ENCODE data around the gene CDC42BPB.
A peak's percentile ranks its signal among the peaks of the same experiment; 100 is the strongest.

The CDC42BPB gene

GRCh38 chr14:103104654-103105452 is 47.5 kb upstream of the CDC42BPB start (continued):
- TF ChIP-seq ZNF121 (tag by site-specific recombination; IDR thresholded peaks at IDR 0.05) (0 out of 2 replicates have a peak, but pooled peaks have one; percentile 37), ZNF518A (tag by site-specific recombination; conservative IDR thresholded peaks at IDR 0.05; ENCODE audit: low read depth) (no peak), ZNF623 (tag by site-specific recombination; IDR thresholded peaks at IDR 0.05) (no peak), GFI1B (tag by site-specific recombination; IDR thresholded peaks at IDR 0.05) (no peak), ZNF585B (tag by site-specific recombination; IDR thresholded peaks at IDR 0.05) (no peak), ZNF510 (tag by site-specific recombination; IDR thresholded peaks at IDR 0.05; ENCODE audit: insufficient replicate concordance) (no peak), ZNF600 (tag by site-specific recombination; IDR thresholded peaks at IDR 0.05) (peak; percentile 99), ZNF529 (tag by site-specific recombination; IDR thresholded peaks at IDR 0.05; ENCODE audit: insufficient replicate concordance) (no peak), TCF7L2 (IDR thresholded peaks at IDR 0.05; ENCODE audit: borderline replicate concordance, low read depth, low read length) (no peak), ZNF777 (tag by site-specific recombination; IDR thresholded peaks at IDR 0.05; ENCODE audit: borderline replicate concordance) (peak; percentile 90; the same call in 1 of the 2 replicates), ZNF426 (tag by site-specific recombination; IDR thresholded peaks at IDR 0.05) (no peak), ZNF776 (tag by site-specific recombination; IDR thresholded peaks at IDR 0.05; ENCODE audit: borderline replicate concordance) (0 out of 2 replicates have a peak, but pooled peaks have one; percentile 58), ZNF596 (tag by site-specific recombination; IDR thresholded peaks at IDR 0.05) (no peak), ZNF132 (tag by site-specific recombination; IDR thresholded peaks at IDR 0.05; ENCODE audit: borderline replicate concordance) (no peak), INSM2 (tag by site-specific recombination; IDR thresholded peaks at IDR 0.05) (peak; percentile 85; the same call in 1 of the 2 replicates), ZNF37A (tag by site-specific recombination; IDR thresholded peaks at IDR 0.05) (no peak), SCRT2 (tag by site-specific recombination; IDR thresholded peaks at IDR 0.05) (peak; percentile 81), ZNF664 (tag by site-specific recombination; IDR thresholded peaks at IDR 0.05) (no peak), ZNF302 (tag by site-specific recombination; IDR thresholded peaks at IDR 0.05; ENCODE audit: low read depth) (no peak; the same call in 1 of the 2 replicates), TRIM28 (IDR thresholded peaks at IDR 0.05; ENCODE audit: borderline replicate concordance, low read length) (no peak), ZNF548 (tag by site-specific recombination; IDR thresholded peaks at IDR 0.05) (peak; percentile 84)
- TF ChIP-seq, protein P1, sequence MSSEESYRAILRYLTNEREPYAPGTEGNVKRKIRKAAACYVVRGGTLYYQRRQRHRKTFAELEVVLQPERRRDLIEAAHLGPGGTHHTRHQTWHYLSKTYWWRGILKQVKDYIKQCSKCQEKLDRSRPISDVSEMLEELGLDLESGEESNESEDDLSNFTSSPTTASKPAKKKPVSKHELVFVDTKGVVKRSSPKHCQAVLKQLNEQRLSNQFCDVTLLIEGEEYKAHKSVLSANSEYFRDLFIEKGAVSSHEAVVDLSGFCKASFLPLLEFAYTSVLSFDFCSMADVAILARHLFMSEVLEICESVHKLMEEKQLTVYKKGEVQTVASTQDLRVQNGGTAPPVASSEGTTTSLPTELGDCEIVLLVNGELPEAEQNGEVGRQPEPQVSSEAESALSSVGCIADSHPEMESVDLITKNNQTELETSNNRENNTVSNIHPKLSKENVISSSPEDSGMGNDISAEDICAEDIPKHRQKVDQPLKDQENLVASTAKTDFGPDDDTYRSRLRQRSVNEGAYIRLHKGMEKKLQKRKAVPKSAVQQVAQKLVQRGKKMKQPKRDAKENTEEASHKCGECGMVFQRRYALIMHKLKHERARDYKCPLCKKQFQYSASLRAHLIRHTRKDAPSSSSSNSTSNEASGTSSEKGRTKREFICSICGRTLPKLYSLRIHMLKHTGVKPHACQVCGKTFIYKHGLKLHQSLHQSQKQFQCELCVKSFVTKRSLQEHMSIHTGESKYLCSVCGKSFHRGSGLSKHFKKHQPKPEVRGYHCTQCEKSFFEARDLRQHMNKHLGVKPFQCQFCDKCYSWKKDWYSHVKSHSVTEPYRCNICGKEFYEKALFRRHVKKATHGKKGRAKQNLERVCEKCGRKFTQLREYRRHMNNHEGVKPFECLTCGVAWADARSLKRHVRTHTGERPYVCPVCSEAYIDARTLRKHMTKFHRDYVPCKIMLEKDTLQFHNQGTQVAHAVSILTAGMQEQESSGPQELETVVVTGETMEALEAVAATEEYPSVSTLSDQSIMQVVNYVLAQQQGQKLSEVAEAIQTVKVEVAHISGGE (tag by site-specific recombination; conservative IDR thresholded peaks at IDR 0.05; ENCODE audit: low read depth) = no peak
- TF ChIP-seq, protein P2, sequence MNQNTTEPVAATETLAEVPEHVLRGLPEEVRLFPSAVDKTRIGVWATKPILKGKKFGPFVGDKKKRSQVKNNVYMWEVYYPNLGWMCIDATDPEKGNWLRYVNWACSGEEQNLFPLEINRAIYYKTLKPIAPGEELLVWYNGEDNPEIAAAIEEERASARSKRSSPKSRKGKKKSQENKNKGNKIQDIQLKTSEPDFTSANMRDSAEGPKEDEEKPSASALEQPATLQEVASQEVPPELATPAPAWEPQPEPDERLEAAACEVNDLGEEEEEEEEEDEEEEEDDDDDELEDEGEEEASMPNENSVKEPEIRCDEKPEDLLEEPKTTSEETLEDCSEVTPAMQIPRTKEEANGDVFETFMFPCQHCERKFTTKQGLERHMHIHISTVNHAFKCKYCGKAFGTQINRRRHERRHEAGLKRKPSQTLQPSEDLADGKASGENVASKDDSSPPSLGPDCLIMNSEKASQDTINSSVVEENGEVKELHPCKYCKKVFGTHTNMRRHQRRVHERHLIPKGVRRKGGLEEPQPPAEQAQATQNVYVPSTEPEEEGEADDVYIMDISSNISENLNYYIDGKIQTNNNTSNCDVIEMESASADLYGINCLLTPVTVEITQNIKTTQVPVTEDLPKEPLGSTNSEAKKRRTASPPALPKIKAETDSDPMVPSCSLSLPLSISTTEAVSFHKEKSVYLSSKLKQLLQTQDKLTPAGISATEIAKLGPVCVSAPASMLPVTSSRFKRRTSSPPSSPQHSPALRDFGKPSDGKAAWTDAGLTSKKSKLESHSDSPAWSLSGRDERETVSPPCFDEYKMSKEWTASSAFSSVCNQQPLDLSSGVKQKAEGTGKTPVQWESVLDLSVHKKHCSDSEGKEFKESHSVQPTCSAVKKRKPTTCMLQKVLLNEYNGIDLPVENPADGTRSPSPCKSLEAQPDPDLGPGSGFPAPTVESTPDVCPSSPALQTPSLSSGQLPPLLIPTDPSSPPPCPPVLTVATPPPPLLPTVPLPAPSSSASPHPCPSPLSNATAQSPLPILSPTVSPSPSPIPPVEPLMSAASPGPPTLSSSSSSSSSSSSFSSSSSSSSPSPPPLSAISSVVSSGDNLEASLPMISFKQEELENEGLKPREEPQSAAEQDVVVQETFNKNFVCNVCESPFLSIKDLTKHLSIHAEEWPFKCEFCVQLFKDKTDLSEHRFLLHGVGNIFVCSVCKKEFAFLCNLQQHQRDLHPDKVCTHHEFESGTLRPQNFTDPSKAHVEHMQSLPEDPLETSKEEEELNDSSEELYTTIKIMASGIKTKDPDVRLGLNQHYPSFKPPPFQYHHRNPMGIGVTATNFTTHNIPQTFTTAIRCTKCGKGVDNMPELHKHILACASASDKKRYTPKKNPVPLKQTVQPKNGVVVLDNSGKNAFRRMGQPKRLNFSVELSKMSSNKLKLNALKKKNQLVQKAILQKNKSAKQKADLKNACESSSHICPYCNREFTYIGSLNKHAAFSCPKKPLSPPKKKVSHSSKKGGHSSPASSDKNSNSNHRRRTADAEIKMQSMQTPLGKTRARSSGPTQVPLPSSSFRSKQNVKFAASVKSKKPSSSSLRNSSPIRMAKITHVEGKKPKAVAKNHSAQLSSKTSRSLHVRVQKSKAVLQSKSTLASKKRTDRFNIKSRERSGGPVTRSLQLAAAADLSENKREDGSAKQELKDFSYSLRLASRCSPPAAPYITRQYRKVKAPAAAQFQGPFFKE (tag by site-specific recombination; IDR thresholded peaks at IDR 0.05; ENCODE audit: borderline replicate concordance) = no peak
